OCI-LY7 (cell line): Measurements from ENCODE around the gene CTPS2. TPM values are rescaled to one million over a fixed set of nuclear protein-coding genes. Genes with fewer than 3 reads are reported as not detected.
"Not testable (repeated sequence)": the region's sequence is repeated elsewhere in the genome, so short reads cannot be mapped to it uniquely, and the experiment has no call there.

Experiments
- BruUV-seq: library from RNA; stranded (reverse); fragments of 400-500 nt; replicated peaks from 2 replicates; lab custom pipeline; 2021; lab: Mats Ljungman, UMichigan
- CTCF ChIA-PET: fragments of 300-600 bp; sonication (Branson Sonifier 250); formaldehyde crosslinking; loops from one replicate; lab custom pipeline; 2022; ENCODE audit warnings: antibody characterized with exemption; ENCODE audit not compliant: unreplicated experiment; lab: Charles Lee
- POLR2A ChIA-PET: fragments of 300-600 bp; sonication (Branson Sonifier 250); formaldehyde crosslinking; loops from one replicate; lab custom pipeline; 2022; ENCODE audit warnings: antibody characterized with exemption; lab: Charles Lee
- DNase-seq: peaks from one replicate; pipeline ENCODE4 v3.0.0-alpha.2; 2015; ENCODE audit warnings: low spot score
- H2AFZ ChIP-seq: fragments of 200-600 bp; sonication (generic), shearing (Covaris generic); 2 replicates; pipeline ENCODE4 v1.6.1; 2014; ENCODE audit warnings: mild to moderate bottlenecking, antibody characterized with exemption, low read length, moderate library complexity
- H3K27ac ChIP-seq: fragments of 200-600 bp; sonication (generic); 2 replicates; pipeline ENCODE4 v1.5.1; 2014; ENCODE audit warnings: mixed run types, low read depth, mild to moderate bottlenecking, moderate library complexity, low read length, inconsistent platforms; ENCODE audit not compliant: poor library complexity, severe bottlenecking
- H3K36me3 ChIP-seq: fragments of 200-600 bp; sonication (generic); 2 replicates; pipeline ENCODE4 v1.6.1; 2014; ENCODE audit warnings: mild to moderate bottlenecking, antibody characterized with exemption, low read length, moderate library complexity, mixed read lengths; ENCODE audit not compliant: insufficient read depth
- H3K4me1 ChIP-seq: fragments of 200-600 bp; sonication (generic); 2 replicates; pipeline ENCODE4 v1.5.1; 2014; ENCODE audit warnings: mild to moderate bottlenecking, low read length; ENCODE audit not compliant: insufficient read depth, poor library complexity, severe bottlenecking
- H3K4me2 ChIP-seq: fragments of 200-600 bp; sonication (generic); 2 replicates; pipeline ENCODE4 v1.6.1; 2014; ENCODE audit warnings: mild to moderate bottlenecking, low read length
- H3K4me3 ChIP-seq: fragments of 200-600 bp; sonication (generic); 2 replicates; pipeline ENCODE4 v1.5.1; 2014; ENCODE audit warnings: mild to moderate bottlenecking, low read depth, low read length; ENCODE audit not compliant: poor library complexity, severe bottlenecking
- H3K79me2 ChIP-seq: fragments of 200-600 bp; sonication (generic); 2 replicates; pipeline ENCODE4 v1.6.1; 2016; ENCODE audit warnings: low read depth, mild to moderate bottlenecking, low read length, moderate library complexity, mixed read lengths; ENCODE audit not compliant: insufficient read depth
- H3K9me2 ChIP-seq: fragments of 200-600 bp; sonication (generic); 2 replicates; pipeline ENCODE4 v1.6.1; 2016; ENCODE audit warnings: mild to moderate bottlenecking, low read length, mixed read lengths; ENCODE audit not compliant: insufficient read depth
- H3K9me3 ChIP-seq: fragments of 200-600 bp; sonication (generic); 2 replicates; pipeline ENCODE4 v1.6.1; 2014; ENCODE audit warnings: mild to moderate bottlenecking, mixed run types, low read length, mixed read lengths
- H4K20me1 ChIP-seq: fragments of 200-600 bp; sonication (generic); 2 replicates; pipeline ENCODE4 v1.6.1; 2014; ENCODE audit warnings: mild to moderate bottlenecking, antibody characterized with exemption, low read length, moderate library complexity, mixed read lengths; ENCODE audit not compliant: insufficient read depth
- EZH2phosphoT487 ChIP-seq: fragments of 200-600 bp; sonication (generic); IDR thresholded peaks from 2 replicates; pipeline ENCODE4 v1.6.1; 2018; ENCODE audit warnings: low read depth, borderline replicate concordance, mild to moderate bottlenecking, mixed run types, antibody characterized with exemption, low read length, moderate library complexity, mixed read lengths
- intact Hi-C: fragments of 100-400 bp; cut with micrococcal nuclease; formaldehyde crosslinking; loops from one replicate; pipeline ENCODE4 v1.10.0; 2022; ENCODE audit not compliant: unreplicated experiment
- total RNA-seq, 2 experiments: library from RNA; depleted of rRNA in 1 of 2; stranded (reverse); fragments of >200 nt in 1 of 2; shearing (Covaris generic) in 1 of 2; gene quantifications; 2 replicates each; pipeline ENCODE4 v1.2.3, GENCODE V29; 2014 to 2022
- TF ChIP-seq, protein P1 (sequence below): fragments of 200-600 bp; sonication (generic); conservative IDR thresholded peaks from 2 replicates; pipeline ENCODE4 v1.5.1; 2014; ENCODE audit warnings: mild to moderate bottlenecking, antibody characterized with exemption, low read length, moderate library complexity, mixed read lengths

CTPS2 gene
- total RNA-seq, 2 experiments from 2014 or later = 15.9 to 21.3 TPM

DNA sequence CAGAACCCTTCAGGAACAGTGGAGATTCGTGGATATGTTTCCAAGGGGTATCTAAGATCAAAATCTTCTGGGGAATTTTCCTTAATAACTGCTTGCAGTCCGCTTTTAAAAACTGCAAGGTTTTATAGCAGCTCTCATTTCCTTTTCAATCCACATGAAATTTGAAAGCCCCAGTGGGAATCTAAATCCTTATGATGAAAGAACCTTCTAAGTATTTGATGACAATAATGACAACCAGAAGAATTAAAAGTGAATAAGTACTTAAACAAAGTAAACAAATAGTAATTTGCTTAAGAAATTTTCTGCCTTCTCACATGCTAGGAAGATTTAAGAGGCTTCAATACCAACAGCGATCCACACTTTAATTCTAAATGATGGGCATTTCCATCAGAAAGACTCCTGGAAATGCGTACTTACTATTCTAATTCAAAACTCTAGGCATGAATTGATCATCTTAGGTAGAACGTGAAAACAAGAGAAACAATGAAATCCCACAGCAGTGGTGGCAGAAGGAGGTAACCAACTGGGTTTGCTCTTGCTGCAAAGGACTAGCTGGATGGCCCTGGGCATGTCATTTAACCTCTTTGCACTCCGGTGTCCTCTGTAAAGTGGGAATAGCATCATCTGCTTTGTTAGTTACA is 100.1 kb downstream of the CTPS2 start:
- intact Hi-C loops = no loop called here
- no peak for TF ChIP-seq EZH2phosphoT487
- TF ChIP-seq, protein P1, sequence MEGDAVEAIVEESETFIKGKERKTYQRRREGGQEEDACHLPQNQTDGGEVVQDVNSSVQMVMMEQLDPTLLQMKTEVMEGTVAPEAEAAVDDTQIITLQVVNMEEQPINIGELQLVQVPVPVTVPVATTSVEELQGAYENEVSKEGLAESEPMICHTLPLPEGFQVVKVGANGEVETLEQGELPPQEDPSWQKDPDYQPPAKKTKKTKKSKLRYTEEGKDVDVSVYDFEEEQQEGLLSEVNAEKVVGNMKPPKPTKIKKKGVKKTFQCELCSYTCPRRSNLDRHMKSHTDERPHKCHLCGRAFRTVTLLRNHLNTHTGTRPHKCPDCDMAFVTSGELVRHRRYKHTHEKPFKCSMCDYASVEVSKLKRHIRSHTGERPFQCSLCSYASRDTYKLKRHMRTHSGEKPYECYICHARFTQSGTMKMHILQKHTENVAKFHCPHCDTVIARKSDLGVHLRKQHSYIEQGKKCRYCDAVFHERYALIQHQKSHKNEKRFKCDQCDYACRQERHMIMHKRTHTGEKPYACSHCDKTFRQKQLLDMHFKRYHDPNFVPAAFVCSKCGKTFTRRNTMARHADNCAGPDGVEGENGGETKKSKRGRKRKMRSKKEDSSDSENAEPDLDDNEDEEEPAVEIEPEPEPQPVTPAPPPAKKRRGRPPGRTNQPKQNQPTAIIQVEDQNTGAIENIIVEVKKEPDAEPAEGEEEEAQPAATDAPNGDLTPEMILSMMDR = no peak
- Histone ChIP-seq H4K20me1 (no peaks in the 10 kb centered on the region), H3K4me1 (no peaks in the 10 kb centered on the region), H2AFZ (no peak overlapping the region), H3K36me3 (no peaks in the 10 kb centered on the region; the same call in 1 of the 2 replicates), H3K4me2 (no peak overlapping the region), H3K9me3 (no peaks in the 10 kb centered on the region), H3K4me3 (no peak overlapping the region), H3K27ac (no peak overlapping the region), H3K79me2 (no peaks in the 10 kb centered on the region), H3K9me2 (no peaks in the 10 kb centered on the region)
- POLR2A ChIA-PET = no interaction called here
- CTCF ChIA-PET = no interaction called here
- no peak for DNase-seq
- BruUV-seq = no TSS peak

DNA sequence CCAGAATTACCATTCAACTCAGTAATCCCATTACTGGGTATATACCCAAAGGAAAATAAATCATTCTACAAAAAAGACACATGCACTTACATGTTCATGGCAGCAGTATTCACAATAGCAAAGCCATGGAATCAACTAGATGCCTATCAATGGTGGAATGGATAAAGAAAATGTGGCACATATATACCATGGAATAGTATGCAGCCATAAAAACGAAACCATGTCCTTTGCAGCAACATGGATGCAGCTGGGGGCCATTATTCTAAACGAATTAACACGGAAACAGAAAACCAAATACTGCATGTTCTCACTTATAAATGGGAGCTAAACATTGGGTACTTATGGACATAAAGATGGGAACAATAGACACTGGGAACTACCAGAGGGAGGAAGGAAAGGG is 101.8 kb downstream of the CTPS2 start:
- POLR2A ChIA-PET = interaction anchor here (0.5 kb wide), 1 partner anchor 24 kb away, joined by 5 read pairs; no protein-coding TSS in a partner anchor
- H3K27ac ChIP-seq, H3K4me2 ChIP-seq, H3K36me3 ChIP-seq, H3K4me1 ChIP-seq, BruUV-seq, H3K79me2 ChIP-seq, H2AFZ ChIP-seq, H3K9me2 ChIP-seq, DNase-seq, H4K20me1 ChIP-seq, CTCF ChIA-PET, intact Hi-C loops, H3K9me3 ChIP-seq, H3K4me3 ChIP-seq: not testable (repeated sequence)

DNA sequence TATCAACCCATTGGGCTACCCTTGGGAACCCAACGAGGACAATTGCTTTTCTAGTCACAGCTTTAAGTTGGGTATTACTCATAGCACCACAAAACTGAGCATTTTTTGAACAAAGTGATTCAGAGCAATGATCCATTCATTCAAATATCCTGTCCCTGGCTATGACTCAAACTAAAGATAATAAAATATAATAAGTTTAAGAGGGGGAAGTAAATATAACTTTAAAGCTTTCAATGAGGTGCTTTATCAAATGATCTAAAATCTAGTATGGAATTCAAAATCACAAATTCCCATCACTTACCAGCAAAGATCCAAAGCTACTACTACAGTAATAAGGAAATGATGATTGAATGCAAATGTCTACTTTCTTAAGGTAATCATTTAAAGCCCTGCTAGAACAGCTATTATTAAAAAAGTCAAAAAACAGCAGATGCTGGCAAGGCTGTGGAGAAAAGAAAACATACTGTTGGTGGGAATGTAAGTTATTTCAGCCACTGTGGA is 102.3 kb downstream of the CTPS2 start:
- H3K4me2 ChIP-seq = no peak overlapping the region
- CTCF ChIA-PET = no interaction called here
- no peaks in the 10 kb centered on the region; the same call in 1 of the 2 replicates for H3K36me3 ChIP-seq
- no peaks in the 10 kb centered on the region for H3K79me2 ChIP-seq
- no peak overlapping the region for H3K27ac ChIP-seq
- TF ChIP-seq EZH2phosphoT487 = no peak
- TF ChIP-seq, protein P1 = no peak
- intact Hi-C loops = no loop called here
- no peaks in the 10 kb centered on the region for H3K9me2 ChIP-seq
- no peak overlapping the region for H3K4me3 ChIP-seq
- no peaks in the 10 kb centered on the region for H3K4me1 ChIP-seq
- POLR2A ChIA-PET = no interaction called here
- no peaks in the 10 kb centered on the region for H4K20me1 ChIP-seq
- H3K9me3 ChIP-seq = no peaks in the 10 kb centered on the region
- DNase-seq = no peak
- BruUV-seq = no TSS peak
- H2AFZ ChIP-seq = no peak overlapping the region
